Esophagus muscularis mucosa (tissue), 3 donors: ENCODE data around the gene WDR27.

Experiments used
- CTCF ChIP-seq, 3 experiments: fragments of 200-600 bp in 2 of 3; fragments of 450-650 bp in 1 of 3; sonication (generic) in 2 of 3; IDR thresholded peaks; one replicate each; pipeline ENCODE4 v1.5.1; 2017 to 2019; ENCODE audit warnings: antibody characterized with exemption in 3 of 3, mild to moderate bottlenecking in 2 of 3, moderate library complexity in 1 of 3
- POLR2A ChIP-seq: fragments of 450-650 bp; IDR thresholded peaks from one replicate; pipeline ENCODE4 v1.6.1; 2017; ENCODE audit warnings: antibody characterized with exemption, moderate library complexity, mild to moderate bottlenecking, low read depth
- POLR2AphosphoS5 ChIP-seq, 2 donors: sonication (generic); formaldehyde crosslinking; IDR thresholded peaks; one replicate each; pipeline ENCODE4 v1.6.1; 2017; ENCODE audit warnings: antibody characterized with exemption in 2 of 2

GRCh38 chr6:169411722-169412121, 290.1 kb downstream of the WDR27 start:
- TF ChIP-seq CTCF (IDR thresholded peaks at IDR 0.05), result no peak
- no peak for TF ChIP-seq POLR2AphosphoS5 (IDR thresholded peaks at IDR 0.05)
- no peak for TF ChIP-seq POLR2A
